ENCODE results near the gene IBSP.

DNA sequence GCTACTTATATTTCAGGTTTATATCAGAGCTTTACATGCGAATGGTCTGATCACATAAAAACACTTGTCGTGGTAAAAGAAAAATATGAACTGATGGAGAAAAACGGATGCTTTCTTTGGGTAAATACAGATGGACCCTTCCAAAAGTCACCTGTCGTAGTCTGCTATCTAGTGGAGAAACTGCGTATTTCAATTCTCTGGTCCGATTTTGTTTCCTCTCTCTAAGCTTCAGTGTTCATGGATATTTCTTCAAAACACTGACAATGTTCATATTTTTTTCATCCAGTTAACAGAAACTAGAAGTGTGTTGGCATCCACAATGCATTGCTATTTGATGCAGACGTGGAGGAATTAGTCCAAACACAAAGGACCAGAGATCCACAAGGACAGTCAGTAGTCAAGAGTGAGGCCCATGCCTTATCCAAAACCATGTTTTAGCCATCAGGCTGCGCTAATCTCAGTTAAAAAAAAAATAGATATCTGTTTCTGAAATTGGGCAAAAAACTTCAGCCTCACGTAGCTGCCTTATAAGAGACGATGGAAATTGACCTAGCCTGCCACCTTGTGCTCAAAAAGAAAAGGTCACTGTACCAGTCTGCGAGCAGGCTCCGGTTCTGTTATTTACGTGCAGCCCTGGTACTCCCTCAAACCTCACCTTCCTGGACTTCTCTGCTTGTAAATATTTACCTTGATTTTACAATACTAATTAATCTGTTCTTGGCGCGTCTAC is 49.4 kb downstream of the IBSP start:
- TF ChIP-seq POLR2A (IDR thresholded peaks at IDR 0.05) (no peak), CTCF (IDR thresholded peaks at IDR 0.05) (peak; percentile 39 to 54 (median 49))
